CD4-positive, CD25-positive, alpha-beta regulatory T cell (primary cell): ENCODE results near the gene PRR29. TPM values are rescaled to one million over a fixed set of nuclear protein-coding genes. Genes with fewer than 3 reads are reported as not detected.

Experiments used
- ATAC-seq, 2 donors: fragments of 150-1000 bp; cut with Tn5 transposase; one replicate each; pipeline ENCODE4 v1.10.0; 2021; ENCODE audit warnings: low read depth in 2 of 2, moderate number of reproducible peaks in 2 of 2, moderate library complexity in 1 of 2
- DNase-seq, 3 donors: peaks; one replicate each; pipeline versions ENCODE4 v3.0.0 to v3.0.0-alpha.2; 2012 to 2022; ENCODE audit warnings: mixed read lengths in 1 of 3
- H3K27ac ChIP-seq: one replicate; pipeline ENCODE4 v1.7.0; 2013; ENCODE audit warnings: mild to moderate bottlenecking, low read length; ENCODE audit not compliant: insufficient read depth, poor library complexity, severe bottlenecking
- H3K27me3 ChIP-seq: one replicate; pipeline ENCODE4 v1.7.0; 2013; ENCODE audit warnings: low read length; ENCODE audit not compliant: control insufficient read depth, insufficient read depth
- H3K36me3 ChIP-seq: one replicate; pipeline ENCODE4 v1.7.0; 2013; ENCODE audit warnings: mild to moderate bottlenecking, low read length, moderate library complexity; ENCODE audit not compliant: control insufficient read depth, insufficient read depth
- H3K4me1 ChIP-seq: 2 replicates; pipeline ENCODE4 v1.7.0; 2013; ENCODE audit warnings: mild to moderate bottlenecking, low read length; ENCODE audit not compliant: insufficient read depth, control insufficient read depth, poor library complexity, severe bottlenecking
- H3K4me3 ChIP-seq: one replicate; pipeline ENCODE4 v1.7.0; 2013; ENCODE audit warnings: low read depth, mild to moderate bottlenecking, low read length, moderate library complexity
- H3K9me3 ChIP-seq, 2 experiments: 1 replicate in 1 of 2; 2 replicates in 1 of 2; pipeline ENCODE4 v1.7.0; 2013; ENCODE audit warnings: low read length in 2 of 2, mild to moderate bottlenecking in 1 of 2, moderate library complexity in 1 of 2; ENCODE audit not compliant: control insufficient read depth in 2 of 2
- H3K27ac Mint-ChIP-seq, 3 donors: one replicate each; pipeline ENCODE4 v1.8.0; 2020 to 2022; ENCODE audit warnings: mild to moderate bottlenecking in 3 of 3, mixed read lengths in 3 of 3, moderate library complexity in 2 of 3
- H3K27me3 Mint-ChIP-seq: one replicate; pipeline ENCODE4 v1.8.0; 2022; ENCODE audit warnings: mild to moderate bottlenecking, mixed read lengths
- H3K36me3 Mint-ChIP-seq: one replicate; pipeline ENCODE4 v1.8.0; 2020; ENCODE audit warnings: mixed read lengths
- H3K4me1 Mint-ChIP-seq, 4 donors: one replicate each; pipeline ENCODE4 v1.8.0; 2020 to 2022; ENCODE audit warnings: mixed read lengths in 4 of 4, mild to moderate bottlenecking in 1 of 4
- H3K4me3 Mint-ChIP-seq, 4 donors: one replicate each; pipeline ENCODE4 v1.8.0; 2020 to 2022; ENCODE audit warnings: mild to moderate bottlenecking in 4 of 4, mixed read lengths in 4 of 4, moderate library complexity in 3 of 4
- H3K9me3 Mint-ChIP-seq, 7 donors: one replicate each; pipeline ENCODE4 v1.8.0; 2020 to 2022; ENCODE audit warnings: mixed read lengths in 7 of 7, mild to moderate bottlenecking in 3 of 7, moderate library complexity in 2 of 7
- polyA plus RNA-seq, 4 donors: library from polyadenylated mRNA; unstranded; fragments of 300-500 nt; fragmentation: Illumina TruSeq; gene quantifications; one replicate each; pipeline ENCODE4 v1.2.3, GENCODE V29; 2021
- total RNA-seq: library from RNA; stranded (reverse); gene quantifications from one replicate; pipeline ENCODE4 v1.2.3, GENCODE V29; 2022

The PRR29 gene
- total and polyA plus RNA-seq, 5 donors from 2014 or later: 0.52 to 6.9 (median 6.0) TPM

GRCh38 chr17:63986821-63987220 is 11.3 kb upstream of the PRR29 start:
- Mint-ChIP-seq H3K4me3 (no peak overlapping the region), H3K4me1 (peaks cover 8 to 50% (median 18%) of the 10 kb centered on the region in 4 donors), H3K27me3 (peaks cover 15% of the 10 kb centered on the region), H3K9me3 (peaks cover 0 to 9% (median 3%) of the 10 kb centered on the region in 7 donors), H3K36me3 (peaks cover 4% of the 10 kb centered on the region), H3K27ac (peak overlapping the region in 2 of 3 donors; percentile 7 to 26)
- Histone ChIP-seq H3K9me3 (peaks cover 0 to 2% of the 10 kb centered on the region in 2 experiments), H3K36me3 (no peaks in the 10 kb centered on the region), H3K27ac (no peak overlapping the region), H3K4me3 (no peak overlapping the region), H3K27me3 (no peaks in the 10 kb centered on the region), H3K4me1 (peaks cover 23% of the 10 kb centered on the region)
- ATAC-seq: no peak
- peak in 1 of 3 donors; percentile 30 for DNase-seq

DNA sequence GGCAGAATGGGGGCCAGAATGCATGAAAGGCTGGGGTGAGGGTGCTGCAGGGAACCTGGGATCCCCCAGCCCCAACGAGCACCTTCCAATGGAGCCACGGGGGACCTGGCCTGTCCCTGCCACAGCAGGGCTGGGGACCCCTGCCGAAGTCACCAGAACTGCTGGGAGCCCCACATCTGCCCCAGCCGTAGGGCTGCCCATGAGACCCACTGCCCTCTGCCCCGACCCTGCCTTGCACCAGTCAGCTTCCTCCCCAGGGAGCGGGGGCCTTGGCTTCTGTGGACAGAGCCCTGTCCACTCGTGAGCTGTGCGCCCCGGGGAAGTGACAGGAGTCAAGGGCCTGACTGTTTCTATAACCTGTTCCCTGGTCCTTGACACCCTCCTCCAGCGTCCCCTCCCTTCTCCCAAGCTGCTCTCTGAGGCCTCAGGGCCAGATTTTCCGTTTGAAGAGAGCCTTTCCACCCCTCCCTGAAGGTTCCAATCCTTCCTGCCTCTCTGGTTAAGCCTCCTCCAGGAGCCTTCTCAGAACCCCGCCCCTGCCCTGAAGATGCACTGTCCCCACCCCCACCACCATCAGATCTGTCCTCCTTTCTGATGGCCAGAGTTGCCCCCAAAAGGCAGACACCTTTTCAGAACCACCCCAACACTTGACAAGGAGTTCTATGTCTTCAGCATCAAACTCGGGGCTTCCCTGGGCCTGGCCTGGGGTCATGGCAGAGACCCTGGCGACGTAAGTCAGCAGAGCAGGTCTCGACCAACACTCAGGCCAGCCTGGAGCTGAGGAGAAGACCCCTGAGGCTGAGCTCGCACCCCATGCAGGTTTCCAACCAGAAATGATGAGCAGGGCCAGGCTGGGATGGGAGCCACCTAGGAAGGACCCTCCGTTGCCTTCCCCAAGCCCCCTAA is 10.7 kb upstream of the PRR29 start:
- Histone ChIP-seq H3K9me3 (no peaks in the 10 kb centered on the region), H3K27ac (no peak overlapping the region), H3K4me3 (no peak overlapping the region), H3K36me3 (no peaks in the 10 kb centered on the region), H3K4me1 (peaks cover 23% of the 10 kb centered on the region), H3K27me3 (no peaks in the 10 kb centered on the region)
- Mint-ChIP-seq H3K4me1 (peaks cover 11 to 56% (median 23%) of the 10 kb centered on the region in 4 donors), H3K36me3 (no peaks in the 10 kb centered on the region), H3K27me3 (peaks cover 15% of the 10 kb centered on the region), H3K4me3 (peak overlapping the region in 1 of 4 donors; percentile 38), H3K27ac (peak overlapping the region in 1 of 3 donors; percentile 59), H3K9me3 (peaks cover 0 to 5% (median 0%) of the 10 kb centered on the region in 7 donors)
- ATAC-seq: no peak
- no peak for DNase-seq

DNA sequence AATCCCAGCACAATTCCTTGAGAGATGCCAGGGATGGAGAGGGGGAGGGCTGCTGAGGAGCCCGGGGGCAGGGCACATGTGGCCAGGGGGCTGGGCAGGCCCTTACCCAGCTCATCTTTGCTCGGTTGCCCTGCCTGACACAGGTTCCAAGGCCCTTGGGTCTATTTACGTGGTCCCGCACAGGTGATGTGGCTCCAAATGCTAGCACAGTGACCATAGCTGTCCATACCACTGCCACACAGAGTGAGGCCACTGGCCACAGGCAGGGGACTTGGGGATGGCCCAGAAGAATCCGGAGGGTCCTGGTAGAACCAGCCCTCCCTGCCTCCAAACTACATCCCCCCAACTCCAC is 10.0 kb upstream of the PRR29 start:
- no peaks in the 10 kb centered on the region for H3K36me3 ChIP-seq
- Mint-ChIP-seq H3K27ac (no peak overlapping the region), H3K9me3 (no peaks in the 10 kb centered on the region), H3K36me3 (no peaks in the 10 kb centered on the region), H3K4me3 (no peak overlapping the region), H3K27me3 (peaks cover 15% of the 10 kb centered on the region), H3K4me1 (peaks cover 14 to 60% (median 26%) of the 10 kb centered on the region in 4 donors)
- H3K27ac ChIP-seq: no peak overlapping the region
- ATAC-seq (no peak), DNase-seq (no peak)
- no peak overlapping the region for H3K4me3 ChIP-seq
- no peaks in the 10 kb centered on the region for H3K27me3 ChIP-seq
- peaks cover 26% of the 10 kb centered on the region for H3K4me1 ChIP-seq
- no peaks in the 10 kb centered on the region for H3K9me3 ChIP-seq

DNA sequence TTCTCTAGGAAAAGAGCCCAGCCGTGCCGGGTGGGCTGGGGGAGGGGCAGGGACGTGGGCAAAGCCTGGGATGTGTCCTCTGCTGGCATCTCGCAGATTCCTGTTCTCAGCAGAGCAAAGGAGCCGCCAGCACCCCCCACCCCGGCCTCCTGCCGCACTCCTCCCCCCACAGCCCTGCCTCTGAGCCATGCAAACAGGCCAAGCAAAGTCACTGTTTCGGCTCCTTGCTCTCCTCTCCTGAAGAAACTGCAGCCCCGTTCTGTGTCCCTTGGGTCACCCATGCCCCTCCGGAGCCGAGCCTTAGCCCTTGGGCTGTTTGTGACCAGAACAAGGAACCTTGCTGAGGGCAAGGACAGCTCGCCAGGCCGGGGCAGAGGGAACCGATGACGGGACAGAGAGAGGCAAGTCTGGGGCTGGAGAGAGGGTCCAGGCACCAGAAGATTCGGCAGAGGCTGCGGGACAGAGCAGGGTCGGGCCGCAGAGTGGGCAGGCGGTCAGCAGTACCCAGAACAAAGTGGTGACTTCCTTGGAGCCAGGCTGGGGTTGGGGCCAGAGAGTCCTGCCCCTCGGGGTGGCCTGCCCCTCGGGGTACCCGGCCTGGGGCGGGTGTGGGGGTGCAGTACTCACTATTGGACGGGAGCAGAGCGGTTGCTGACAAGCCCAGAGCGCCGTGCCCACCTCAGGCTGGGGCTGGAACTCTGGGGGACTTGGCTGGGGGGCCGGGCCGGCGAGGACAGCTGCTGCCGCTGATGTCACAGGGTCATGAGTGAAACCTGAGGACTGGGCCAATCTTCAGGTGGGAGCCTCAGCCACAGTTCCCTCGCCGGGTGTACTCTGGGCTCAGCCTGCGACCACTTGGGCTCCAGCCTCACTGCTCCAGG is 9.2 kb upstream of the PRR29 start:
- no peak overlapping the region for H3K4me3 Mint-ChIP-seq
- H3K27me3 Mint-ChIP-seq: peaks cover 15% of the 10 kb centered on the region
- DNase-seq: no peak
- Histone ChIP-seq H3K4me1 (peaks cover 34% of the 10 kb centered on the region), H3K9me3 (no peaks in the 10 kb centered on the region), H3K27me3 (no peaks in the 10 kb centered on the region), H3K27ac (no peak overlapping the region), H3K4me3 (no peak overlapping the region), H3K36me3 (no peaks in the 10 kb centered on the region)
- no peaks in the 10 kb centered on the region for H3K9me3 Mint-ChIP-seq
- H3K4me1 Mint-ChIP-seq: peaks cover 18 to 67% (median 31%) of the 10 kb centered on the region in 4 donors
- no peak overlapping the region for H3K27ac Mint-ChIP-seq
- no peak for ATAC-seq
- no peaks in the 10 kb centered on the region for H3K36me3 Mint-ChIP-seq

DNA sequence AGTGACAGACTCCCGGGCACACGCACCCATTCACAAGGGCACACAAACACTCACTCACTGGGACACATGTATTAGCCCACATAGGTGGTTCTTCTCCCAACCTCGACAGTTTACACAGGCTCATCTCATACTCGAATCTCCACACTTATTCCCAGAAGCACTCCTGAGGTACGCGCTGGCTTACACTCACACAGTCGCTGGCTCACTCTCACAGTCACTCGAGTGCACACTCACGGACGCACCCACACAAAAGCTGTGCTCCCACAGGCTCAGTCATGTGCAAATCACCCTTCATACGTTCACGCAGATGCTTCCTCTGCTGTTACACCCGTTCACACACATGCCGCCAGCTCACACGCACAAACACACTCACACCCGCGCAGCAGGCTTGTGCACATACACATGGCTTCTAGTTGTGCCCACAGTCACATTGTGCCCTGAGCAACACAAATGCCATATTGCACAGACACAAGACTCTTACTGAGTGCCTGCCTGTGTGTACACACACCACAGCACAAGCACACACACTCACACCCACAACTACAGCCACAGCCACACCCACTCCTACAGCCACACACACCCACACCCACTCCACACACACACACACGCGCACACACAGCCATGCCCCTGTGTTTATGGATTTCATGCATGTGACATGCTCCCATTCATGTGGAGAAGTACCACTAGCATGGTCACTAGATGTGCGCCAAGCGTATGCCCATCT is 8.4 kb upstream of the PRR29 start:
- Mint-ChIP-seq H3K27ac (peak overlapping the region; percentile 5 to 91 (median 54)), H3K4me3 (peak overlapping the region in 2 of 4 donors; percentile 7 to 69), H3K27me3 (peaks cover 15% of the 10 kb centered on the region), H3K4me1 (peaks cover 18 to 68% (median 33%) of the 10 kb centered on the region in 4 donors), H3K36me3 (no peaks in the 10 kb centered on the region), H3K9me3 (no peaks in the 10 kb centered on the region)
- Histone ChIP-seq H3K4me1 (peaks cover 37% of the 10 kb centered on the region), H3K36me3 (no peaks in the 10 kb centered on the region), H3K4me3 (no peak overlapping the region), H3K27ac (no peak overlapping the region), H3K9me3 (no peaks in the 10 kb centered on the region), H3K27me3 (no peaks in the 10 kb centered on the region)
- DNase-seq (no peak), ATAC-seq (no peak)

DNA sequence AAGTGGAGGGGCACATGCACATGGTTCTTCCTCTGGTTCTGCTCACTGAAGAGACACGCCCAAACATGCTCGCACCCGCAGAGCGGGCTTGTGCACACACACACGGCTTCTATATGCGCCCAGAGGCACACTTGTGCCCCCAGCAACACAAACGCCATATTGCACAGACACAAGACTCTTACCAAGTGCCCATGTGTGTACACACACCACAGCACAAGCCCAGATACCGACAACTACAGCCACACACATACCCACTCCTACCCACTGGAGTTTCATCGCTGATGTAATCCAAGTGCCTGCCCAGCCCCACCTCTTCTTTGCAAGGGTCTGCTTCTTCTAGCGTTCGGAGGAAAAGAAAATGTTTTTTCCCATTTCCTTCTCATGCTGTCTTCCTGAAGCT is 6.5 kb upstream of the PRR29 start:
- Histone ChIP-seq H3K27ac (no peak overlapping the region), H3K4me1 (peaks cover 26% of the 10 kb centered on the region), H3K9me3 (no peaks in the 10 kb centered on the region), H3K4me3 (no peak overlapping the region), H3K36me3 (no peaks in the 10 kb centered on the region), H3K27me3 (no peaks in the 10 kb centered on the region)
- Mint-ChIP-seq H3K4me1 (peaks cover 17 to 60% (median 25%) of the 10 kb centered on the region in 4 donors), H3K4me3 (peak overlapping the region in 2 of 4 donors; percentile 26 to 79), H3K27ac (peak overlapping the region in 2 of 3 donors; percentile 82 to 84), H3K27me3 (peaks cover 15% of the 10 kb centered on the region), H3K9me3 (no peaks in the 10 kb centered on the region), H3K36me3 (no peaks in the 10 kb centered on the region)
- DNase-seq: no peak
- no peak for ATAC-seq

GRCh38 chr17:63993368-63993985 is 4.7 kb upstream of the PRR29 start:
- no peaks in the 10 kb centered on the region for H3K36me3 ChIP-seq
- Mint-ChIP-seq H3K36me3 (no peaks in the 10 kb centered on the region), H3K27ac (peak overlapping the region in 1 of 3 donors; percentile 73), H3K9me3 (no peaks in the 10 kb centered on the region), H3K4me1 (peaks cover 22 to 66% (median 32%) of the 10 kb centered on the region in 4 donors), H3K27me3 (peaks cover 21% of the 10 kb centered on the region), H3K4me3 (peak overlapping the region in 3 of 4 donors; percentile 21 to 55 (median 46))
- peak; percentile 30 to 46 for ATAC-seq
- no peaks in the 10 kb centered on the region for H3K9me3 ChIP-seq
- H3K27ac ChIP-seq: no peak overlapping the region
- H3K27me3 ChIP-seq: no peaks in the 10 kb centered on the region
- peaks cover 40% of the 10 kb centered on the region for H3K4me1 ChIP-seq
- DNase-seq: peak in 1 of 3 donors; percentile 79
- H3K4me3 ChIP-seq: peak overlapping the region; percentile 26
